Right lobe of liver (tissue), 4 donors: ENCODE measurements around the gene MTCH1.
"Not testable (repeated sequence)": the region's sequence is repeated elsewhere in the genome, so short reads cannot be mapped to it uniquely, and the experiment has no call there.

Experiments
- CTCF ChIP-seq, 4 donors: fragments of 200-600 bp in 3 of 4; fragments of 450-650 bp in 1 of 4; IDR thresholded peaks; one replicate each; pipeline versions ENCODE4 v1.5.1 to v1.8.0; 2016 to 2022; ENCODE audit warnings: antibody characterized with exemption in 4 of 4, mild to moderate bottlenecking in 2 of 4
- POLR2A ChIP-seq: fragments of 450-650 bp; IDR thresholded peaks from one replicate; pipeline ENCODE4 v1.6.1; 2017; ENCODE audit warnings: antibody characterized with exemption, mild to moderate bottlenecking
- donor health status: DM: no; HTN: no; CAD: no.
- donor health status: DM: no; HTN: no; CAD: no.
- donor health status: DM: no; HTN: yes; CAD: no.

DNA sequence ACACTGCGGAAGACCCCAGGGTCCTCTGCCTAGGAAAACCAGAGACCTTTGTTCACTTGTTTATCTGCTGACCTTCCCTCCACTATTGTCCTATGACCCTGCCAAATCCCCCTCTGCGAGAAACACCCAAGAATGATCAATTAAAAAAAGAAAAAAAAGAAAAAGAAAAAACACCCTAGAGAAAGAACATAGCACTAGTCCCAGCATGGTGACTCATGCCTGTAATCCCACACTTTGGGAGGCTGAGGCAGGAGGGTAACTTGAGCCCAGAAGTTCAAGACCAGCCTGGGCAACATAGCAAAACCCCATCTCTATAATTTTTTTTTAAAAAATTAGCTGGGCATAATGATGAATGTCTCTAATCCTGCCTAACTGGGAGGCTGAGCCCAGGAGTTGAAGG lies 43.7 kb downstream of the MTCH1 start:
- TF ChIP-seq CTCF (IDR thresholded peaks at IDR 0.05); POLR2A: not testable (repeated sequence)
